ENCODE measurements around the gene GYPB.
"Not testable (repeated sequence)": the region's sequence is repeated elsewhere in the genome, so short reads cannot be mapped to it uniquely, and the experiment has no call there.

Gene GYPB

DNA sequence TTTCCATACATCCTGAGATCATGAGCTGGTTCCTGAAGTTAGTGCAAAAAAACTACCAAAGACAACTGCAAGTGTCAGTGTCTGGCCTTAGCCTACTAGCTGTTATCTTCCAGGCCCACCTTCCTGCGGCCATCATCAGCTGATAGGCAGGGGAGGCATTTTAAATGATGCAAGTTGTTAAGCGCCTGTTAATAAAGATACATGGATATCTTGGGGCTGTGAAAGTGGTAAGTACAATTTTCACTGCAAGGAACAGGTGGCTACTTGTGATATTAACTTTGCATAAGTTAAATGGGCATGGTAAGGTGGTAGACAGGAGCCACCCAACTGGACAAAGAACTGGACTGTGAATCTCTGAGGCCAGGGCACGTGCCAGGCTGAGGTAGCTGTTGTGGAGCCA is at the start of gene GYPB:
Gene GYPB, minus strand, starts transcription at position 104 of the 400 bp plus-strand sequence. Its CDS starts 93 bp downstream, at position 11.
- DNase-seq (ENCODE audit: low read depth): not testable (repeated sequence)

DNA sequence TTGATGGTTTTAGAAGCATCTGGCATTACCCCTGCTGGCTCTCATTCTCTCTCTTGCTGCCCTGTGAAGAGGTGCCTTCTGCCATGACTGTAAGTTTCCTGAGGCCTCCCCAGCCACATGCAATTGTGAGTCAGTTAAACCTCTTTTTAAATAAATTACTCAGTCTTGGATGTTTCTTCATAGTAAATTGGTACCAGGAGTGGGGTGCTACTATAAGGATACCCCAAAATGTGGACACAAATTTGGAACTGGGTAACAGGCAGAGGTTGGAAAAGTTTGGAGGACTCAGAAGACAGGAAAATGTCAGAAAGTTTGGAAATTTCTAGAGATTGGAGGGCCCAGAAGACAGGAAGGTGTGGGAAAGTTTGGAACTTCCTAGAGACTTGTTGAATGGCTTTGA is 42.4 kb upstream of the GYPB start:
- not testable (repeated sequence) for DNase-seq (ENCODE audit: low read depth)

More for the DNA sequence above, at the start of gene GYPB:
- H3K4me3 ChIP-seq (ENCODE audit: low read depth, low read length): not testable (repeated sequence)

GRCh38 chr4:144060234-144060859 is 41.2 kb upstream of the GYPB start:
- not testable (repeated sequence) for H3K4me3 ChIP-seq (ENCODE audit: low read depth, low read length); DNase-seq (ENCODE audit: low read depth)

More for the DNA sequence above, 42.4 kb upstream of the GYPB start:
- H3K4me3 ChIP-seq (ENCODE audit: low read depth, low read length): not testable (repeated sequence)

GRCh38 chr4:144056800-144057199 is 37.6 kb upstream of the GYPB start:
- H3K4me3 ChIP-seq (ENCODE audit: low read depth, low read length): no peak overlapping the region
- TF ChIP-seq, protein P1, sequence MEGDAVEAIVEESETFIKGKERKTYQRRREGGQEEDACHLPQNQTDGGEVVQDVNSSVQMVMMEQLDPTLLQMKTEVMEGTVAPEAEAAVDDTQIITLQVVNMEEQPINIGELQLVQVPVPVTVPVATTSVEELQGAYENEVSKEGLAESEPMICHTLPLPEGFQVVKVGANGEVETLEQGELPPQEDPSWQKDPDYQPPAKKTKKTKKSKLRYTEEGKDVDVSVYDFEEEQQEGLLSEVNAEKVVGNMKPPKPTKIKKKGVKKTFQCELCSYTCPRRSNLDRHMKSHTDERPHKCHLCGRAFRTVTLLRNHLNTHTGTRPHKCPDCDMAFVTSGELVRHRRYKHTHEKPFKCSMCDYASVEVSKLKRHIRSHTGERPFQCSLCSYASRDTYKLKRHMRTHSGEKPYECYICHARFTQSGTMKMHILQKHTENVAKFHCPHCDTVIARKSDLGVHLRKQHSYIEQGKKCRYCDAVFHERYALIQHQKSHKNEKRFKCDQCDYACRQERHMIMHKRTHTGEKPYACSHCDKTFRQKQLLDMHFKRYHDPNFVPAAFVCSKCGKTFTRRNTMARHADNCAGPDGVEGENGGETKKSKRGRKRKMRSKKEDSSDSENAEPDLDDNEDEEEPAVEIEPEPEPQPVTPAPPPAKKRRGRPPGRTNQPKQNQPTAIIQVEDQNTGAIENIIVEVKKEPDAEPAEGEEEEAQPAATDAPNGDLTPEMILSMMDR (conservative IDR thresholded peaks at IDR 0.05; ENCODE audit: low read depth, low read length): no peak
- no peak for DNase-seq (ENCODE audit: low read depth)

GRCh38 chr4:144055336-144055735 is 36.2 kb upstream of the GYPB start:
- DNase-seq (ENCODE audit: low read depth): peak; percentile 12
- not testable (repeated sequence) for H3K4me3 ChIP-seq (ENCODE audit: low read depth, low read length)

DNA sequence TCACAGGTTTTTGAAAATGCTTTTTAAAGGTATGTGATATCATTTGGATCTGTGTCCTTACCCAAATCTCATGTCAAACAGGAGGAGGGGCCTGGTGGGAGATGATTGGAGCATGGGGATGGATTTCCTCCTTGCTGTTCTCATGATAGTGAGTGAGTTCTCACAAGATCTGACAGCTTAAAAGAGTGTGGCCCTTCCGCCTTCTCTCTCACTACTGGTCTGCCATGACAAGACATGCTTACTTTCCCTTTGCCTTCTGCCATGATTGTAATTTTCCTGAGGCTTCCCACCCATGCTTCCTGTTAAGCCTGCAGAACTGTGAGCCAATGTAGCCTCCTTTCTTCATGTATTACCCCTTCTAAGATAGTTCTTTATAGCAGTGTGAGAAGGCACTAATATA is 32.3 kb upstream of the GYPB start:
- DNase-seq (ENCODE audit: low read depth); H3K4me3 ChIP-seq (ENCODE audit: low read depth, low read length): not testable (repeated sequence)

DNA sequence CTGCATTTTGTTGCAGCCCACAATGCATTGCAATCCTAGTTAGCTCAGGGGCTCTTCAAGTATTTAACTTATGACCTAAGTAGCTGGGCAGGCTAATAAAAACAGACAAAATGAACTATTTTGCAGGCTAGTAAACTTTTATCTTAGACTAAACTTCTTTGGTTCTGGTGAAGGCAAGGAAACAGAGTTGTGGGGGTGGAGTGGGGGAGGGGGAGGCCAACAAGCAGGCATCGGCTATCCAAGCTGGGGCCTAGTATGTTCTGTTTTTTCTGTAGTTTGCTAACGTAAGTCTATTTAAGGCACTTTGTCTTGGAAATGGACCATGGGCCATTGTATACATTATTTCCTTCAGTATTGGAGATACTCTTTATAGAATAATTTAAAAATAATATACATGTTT is 31.5 kb upstream of the GYPB start:
- not testable (repeated sequence) for H3K4me3 ChIP-seq (ENCODE audit: low read depth, low read length); DNase-seq (ENCODE audit: low read depth)

GRCh38 chr4:144049495-144050424 is 30.6 kb upstream of the GYPB start:
- DNase-seq (ENCODE audit: low read depth); H3K4me3 ChIP-seq (ENCODE audit: low read depth, low read length): not testable (repeated sequence)

- DNase-seq (ENCODE audit: low read depth): peak; percentile 76
- H3K4me3 ChIP-seq (ENCODE audit: low read depth, low read length): not testable (repeated sequence)
Observed at GRCh38 chr4:144044936-144045335, 25.8 kb upstream of the GYPB start.

DNA sequence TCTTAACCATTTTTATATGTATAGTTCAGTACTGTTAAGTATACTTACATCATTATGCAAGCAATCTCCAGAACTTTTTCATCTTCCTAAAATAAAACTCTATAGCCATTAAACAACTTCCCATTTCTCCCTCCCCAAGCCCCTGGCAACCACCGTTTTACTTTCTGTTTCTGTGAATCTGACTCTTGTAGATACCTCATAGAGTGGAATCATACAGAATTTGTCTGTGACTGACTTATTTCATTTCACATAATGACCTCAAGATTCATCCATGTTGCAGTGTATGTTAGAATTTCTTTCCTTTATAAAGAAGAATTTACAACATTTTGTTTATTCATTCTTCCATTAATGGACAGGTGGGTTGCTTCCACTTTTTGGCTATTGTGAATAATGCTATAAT is 13.4 kb upstream of the GYPB start:
- DNase-seq (ENCODE audit: low read depth); H3K4me3 ChIP-seq (ENCODE audit: low read depth, low read length): not testable (repeated sequence)

DNA sequence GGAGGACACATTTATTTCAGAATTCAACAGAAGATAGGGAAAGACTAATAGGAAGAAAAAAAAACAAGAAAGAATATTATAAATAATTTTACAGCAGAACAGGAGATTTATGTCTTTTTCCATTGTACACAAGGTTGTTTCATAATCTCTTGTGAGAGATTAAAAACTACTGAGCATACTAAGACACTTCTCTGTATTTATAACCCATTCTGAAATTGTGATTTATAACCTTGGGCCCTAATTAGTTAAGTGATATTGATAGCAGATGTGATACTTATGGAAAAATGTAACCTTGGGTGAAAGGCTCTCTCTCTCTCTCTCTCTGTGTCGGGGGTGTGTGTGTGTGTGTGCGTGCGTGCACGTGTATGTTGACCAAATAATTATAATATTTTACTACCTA is 12.7 kb upstream of the GYPB start:
- H3K4me3 ChIP-seq (ENCODE audit: low read depth, low read length); DNase-seq (ENCODE audit: low read depth): not testable (repeated sequence)

- not testable (repeated sequence) for DNase-seq (ENCODE audit: low read depth); H3K4me3 ChIP-seq (ENCODE audit: low read depth, low read length)
Observed at GRCh38 chr4:144031369-144031768, 12.2 kb upstream of the GYPB start.

DNA sequence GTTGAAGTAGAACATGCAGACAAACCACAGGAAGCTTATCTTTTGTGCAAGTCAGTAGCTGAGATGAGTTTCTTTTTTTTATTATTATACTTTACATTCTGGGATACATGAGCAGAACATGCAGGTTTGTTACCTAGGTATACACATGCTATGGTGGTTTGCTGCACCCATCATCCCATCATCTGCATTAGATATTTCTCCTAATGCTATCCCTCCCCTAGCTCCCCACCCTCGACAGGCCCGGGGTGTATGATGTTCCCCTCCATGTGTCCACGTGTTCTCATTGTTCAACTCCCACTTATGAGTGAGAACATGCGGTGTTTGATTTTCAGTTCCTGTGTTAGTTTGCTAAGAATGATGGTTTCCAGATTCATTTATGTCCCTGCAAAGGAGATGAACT is 11.5 kb upstream of the GYPB start:
- not testable (repeated sequence) for H3K4me3 ChIP-seq (ENCODE audit: low read depth, low read length); DNase-seq (ENCODE audit: low read depth)

GRCh38 chr4:144026682-144027081 is 7.5 kb upstream of the GYPB start:
- DNase-seq (ENCODE audit: low read depth); H3K4me3 ChIP-seq (ENCODE audit: low read depth, low read length): not testable (repeated sequence)

DNA sequence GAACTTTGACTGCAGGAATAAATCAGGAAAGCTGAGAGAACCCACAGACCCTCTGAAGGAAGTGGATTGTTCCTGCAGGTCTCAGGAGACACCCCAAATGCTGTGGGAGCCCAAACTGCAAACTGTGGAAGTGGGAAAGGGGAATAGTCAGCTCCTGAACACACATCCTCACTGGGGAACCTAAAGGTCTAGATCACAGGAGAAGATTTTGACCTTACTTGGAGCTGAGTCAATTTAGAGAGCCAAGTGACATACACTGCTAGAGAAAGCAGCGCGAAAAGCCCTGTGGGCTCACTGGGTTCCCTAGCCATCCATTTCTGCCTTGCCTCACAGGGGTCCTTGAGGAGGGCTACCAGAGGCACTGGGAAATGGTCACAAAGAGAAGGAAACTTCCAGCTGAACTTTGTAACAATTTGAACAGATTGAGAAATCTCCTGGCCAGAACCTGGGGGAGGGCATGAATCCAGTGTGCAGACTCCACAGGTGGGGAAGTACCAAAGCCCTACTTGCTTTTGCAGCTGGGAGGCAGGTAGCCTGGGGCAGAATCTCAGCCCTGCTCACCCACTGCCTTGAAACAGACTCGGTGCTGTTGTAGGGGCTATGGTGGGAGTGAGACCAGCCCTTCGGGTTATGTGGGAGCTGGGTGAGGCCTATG is 5.3 kb upstream of the GYPB start:
- not testable (repeated sequence) for H3K4me3 ChIP-seq (ENCODE audit: low read depth, low read length); DNase-seq (ENCODE audit: low read depth)

- DNase-seq (ENCODE audit: low read depth); H3K4me3 ChIP-seq (ENCODE audit: low read depth, low read length): not testable (repeated sequence)
Observed at GRCh38 chr4:144022772-144023400, 3.7 kb upstream of the GYPB start.
